ENCODE results near the gene MORC4. TPM values are rescaled to one million over a fixed set of nuclear protein-coding genes. Genes with fewer than 3 reads are reported as not detected.
A peak's percentile ranks its signal among the peaks of the same experiment; 100 is the strongest.

The MORC4 gene
- total RNA-seq, 1 donor from 2014 or later, result 17.9 TPM

DNA sequence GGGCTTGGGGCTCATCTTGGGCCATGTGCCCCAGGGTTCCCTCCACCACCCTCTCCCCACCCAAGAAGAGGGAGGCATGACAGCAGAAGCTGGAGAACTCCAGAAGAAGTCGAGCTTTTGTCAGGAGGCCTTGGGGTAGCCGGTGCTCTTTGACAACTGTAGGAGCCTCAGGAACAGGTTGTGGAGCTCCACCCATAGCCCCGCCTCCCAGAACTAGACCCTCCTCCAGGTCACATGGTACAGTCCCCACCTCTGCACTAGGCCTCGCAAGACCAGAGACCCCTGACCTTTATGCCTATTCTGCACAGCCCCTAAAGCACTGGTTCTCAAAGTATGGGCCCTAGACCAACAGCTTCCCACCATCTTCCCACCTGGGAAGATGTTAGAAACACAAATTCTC lies 8.0 kb upstream of the MORC4 start:
- DNase-seq (ENCODE audit: extremely low spot score in 2 of 2), result no peak
- H3K4me1 ChIP-seq, result no peaks in the 10 kb centered on the region
- no peak overlapping the region for H3K4me3 ChIP-seq
- intact Hi-C loops (cut with DNase I), result no loop called here
- H3K9me3 ChIP-seq, result no peaks in the 10 kb centered on the region
- H3K27me3 ChIP-seq, result no peaks in the 10 kb centered on the region
- no peaks in the 10 kb centered on the region for H3K36me3 ChIP-seq
- TF ChIP-seq, protein P1, sequence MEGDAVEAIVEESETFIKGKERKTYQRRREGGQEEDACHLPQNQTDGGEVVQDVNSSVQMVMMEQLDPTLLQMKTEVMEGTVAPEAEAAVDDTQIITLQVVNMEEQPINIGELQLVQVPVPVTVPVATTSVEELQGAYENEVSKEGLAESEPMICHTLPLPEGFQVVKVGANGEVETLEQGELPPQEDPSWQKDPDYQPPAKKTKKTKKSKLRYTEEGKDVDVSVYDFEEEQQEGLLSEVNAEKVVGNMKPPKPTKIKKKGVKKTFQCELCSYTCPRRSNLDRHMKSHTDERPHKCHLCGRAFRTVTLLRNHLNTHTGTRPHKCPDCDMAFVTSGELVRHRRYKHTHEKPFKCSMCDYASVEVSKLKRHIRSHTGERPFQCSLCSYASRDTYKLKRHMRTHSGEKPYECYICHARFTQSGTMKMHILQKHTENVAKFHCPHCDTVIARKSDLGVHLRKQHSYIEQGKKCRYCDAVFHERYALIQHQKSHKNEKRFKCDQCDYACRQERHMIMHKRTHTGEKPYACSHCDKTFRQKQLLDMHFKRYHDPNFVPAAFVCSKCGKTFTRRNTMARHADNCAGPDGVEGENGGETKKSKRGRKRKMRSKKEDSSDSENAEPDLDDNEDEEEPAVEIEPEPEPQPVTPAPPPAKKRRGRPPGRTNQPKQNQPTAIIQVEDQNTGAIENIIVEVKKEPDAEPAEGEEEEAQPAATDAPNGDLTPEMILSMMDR (IDR thresholded peaks at IDR 0.05), result no peak
- H3K27ac ChIP-seq, result no peak overlapping the region

DNA sequence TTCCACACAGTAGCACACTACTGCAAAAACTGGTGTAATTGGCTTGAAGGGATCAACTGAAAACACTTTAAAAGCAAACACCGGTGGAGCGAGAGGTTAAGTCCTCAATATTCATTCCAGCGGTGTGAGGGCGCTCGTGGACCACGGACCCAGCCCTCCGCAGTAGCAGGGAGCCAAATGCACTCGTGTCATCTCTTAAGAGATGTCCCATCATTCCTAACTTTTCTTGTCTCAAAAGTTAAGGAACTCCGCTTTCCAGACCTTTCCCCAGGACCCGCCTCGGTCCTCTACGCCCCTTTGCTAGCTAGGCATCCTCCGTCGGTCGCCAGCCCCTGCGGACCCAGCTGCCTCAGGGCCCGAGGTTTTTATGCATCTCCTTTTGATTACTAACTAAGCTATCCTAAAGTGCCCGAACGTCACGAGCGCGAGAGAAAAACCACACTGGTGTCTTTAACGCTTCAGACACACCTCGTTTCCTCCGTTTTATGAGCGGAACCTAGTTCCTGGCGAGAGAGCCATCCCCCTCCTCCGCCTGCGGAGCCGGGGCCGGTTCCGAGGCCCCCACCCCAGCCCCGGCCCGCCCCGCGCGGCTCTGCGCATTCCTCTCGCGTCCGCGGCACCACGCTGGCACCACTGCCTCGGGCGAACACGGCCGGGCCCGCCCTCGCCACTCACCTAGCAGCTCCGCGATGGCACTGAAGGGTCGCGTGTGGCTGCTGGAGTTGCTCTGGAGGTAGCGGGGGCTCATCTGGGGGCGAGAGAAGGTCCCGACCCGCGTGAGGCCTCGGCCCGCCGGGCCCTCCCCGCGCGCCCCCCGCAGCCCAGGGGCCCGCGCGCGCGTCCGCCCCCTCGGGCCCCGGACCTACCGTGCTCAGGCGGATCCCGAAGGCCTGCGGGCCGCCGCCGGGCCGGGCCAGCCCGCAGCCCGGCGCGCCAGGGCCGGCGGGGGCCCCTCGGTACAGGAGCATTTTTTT lies 723 bp downstream of the MORC4 start:
- intact Hi-C loops (cut with DNase I), result no loop called here
- DNase-seq (ENCODE audit: extremely low spot score in 2 of 2), result no peak
- TF ChIP-seq POLR2AphosphoS5 (IDR thresholded peaks at IDR 0.05; ENCODE audit: insufficient read depth in 1 of 2, low read depth in 1 of 2), result peak; percentile 9 to 49
- TF ChIP-seq POLR2A (IDR thresholded peaks at IDR 0.05), result no peak
- Histone ChIP-seq H3K27ac (peak overlapping the region; percentile 85), H3K4me1 (no peaks in the 10 kb centered on the region), H3K27me3 (no peaks in the 10 kb centered on the region), H3K4me3 (peak overlapping the region; percentile 57 to 61), H3K36me3 (no peaks in the 10 kb centered on the region), H3K9me3 (no peaks in the 10 kb centered on the region)

GRCh38 chrX:106997611-106998010 lies 2.4 kb downstream of the MORC4 start:
- H3K4me3 ChIP-seq, result no peak overlapping the region
- DNase-seq (ENCODE audit: extremely low spot score in 2 of 2), result no peak
- H3K27me3 ChIP-seq, result no peaks in the 10 kb centered on the region
- intact Hi-C loops (cut with DNase I), result no loop called here
- no peaks in the 10 kb centered on the region for H3K36me3 ChIP-seq
- TF ChIP-seq, protein P1 (IDR thresholded peaks at IDR 0.05), result no peak
- TF ChIP-seq POLR2A (IDR thresholded peaks at IDR 0.05) (no peak), POLR2AphosphoS5 (IDR thresholded peaks at IDR 0.05; ENCODE audit: insufficient read depth in 1 of 2, low read depth in 1 of 2) (no peak)
- H3K9me3 ChIP-seq, result no peaks in the 10 kb centered on the region
- no peaks in the 10 kb centered on the region for H3K4me1 ChIP-seq
- no peak overlapping the region for H3K27ac ChIP-seq

GRCh38 chrX:106995678-106996077 lies 4.3 kb downstream of the MORC4 start:
- Histone ChIP-seq H3K27ac (no peak overlapping the region), H3K27me3 (no peaks in the 10 kb centered on the region), H3K9me3 (no peaks in the 10 kb centered on the region), H3K4me3 (no peak overlapping the region), H3K36me3 (no peaks in the 10 kb centered on the region), H3K4me1 (no peaks in the 10 kb centered on the region)
- no peak for DNase-seq (ENCODE audit: extremely low spot score in 2 of 2)
- TF ChIP-seq POLR2AphosphoS5 (IDR thresholded peaks at IDR 0.05; ENCODE audit: insufficient read depth in 1 of 2, low read depth in 1 of 2) (no peak), POLR2A (IDR thresholded peaks at IDR 0.05) (no peak)
- TF ChIP-seq, protein P1 (IDR thresholded peaks at IDR 0.05), result no peak
- intact Hi-C loops (cut with DNase I), result no loop called here

DNA sequence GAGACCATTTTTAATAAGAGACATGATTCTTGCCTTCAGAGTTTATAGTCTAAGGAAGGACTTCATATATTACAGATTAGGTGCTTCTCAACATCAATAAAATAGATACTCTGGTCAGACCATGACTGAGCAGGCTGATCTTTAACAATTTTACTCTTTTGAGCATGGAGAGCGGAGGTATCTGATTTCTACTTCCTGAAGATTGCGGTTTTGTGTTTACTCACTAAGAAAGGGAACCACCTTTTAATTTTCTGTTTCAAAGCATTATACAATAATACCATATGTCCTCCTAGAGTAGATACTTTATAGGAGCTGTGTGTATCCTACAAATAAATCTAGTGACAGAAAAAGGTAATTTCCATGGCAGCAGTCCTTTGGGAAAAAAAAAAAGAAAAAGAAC lies 12.5 kb downstream of the MORC4 start:
- intact Hi-C loops (cut with DNase I), result no loop called here
- H3K36me3 ChIP-seq, result no peaks in the 10 kb centered on the region
- no peaks in the 10 kb centered on the region for H3K9me3 ChIP-seq
- TF ChIP-seq POLR2A (IDR thresholded peaks at IDR 0.05) (no peak), POLR2AphosphoS5 (IDR thresholded peaks at IDR 0.05; ENCODE audit: insufficient read depth in 1 of 2, low read depth in 1 of 2) (no peak)
- TF ChIP-seq, protein P1 (IDR thresholded peaks at IDR 0.05), result no peak
- H3K27ac ChIP-seq, result no peak overlapping the region
- no peak for DNase-seq (ENCODE audit: extremely low spot score in 2 of 2)
- H3K4me1 ChIP-seq, result no peaks in the 10 kb centered on the region
- no peak overlapping the region for H3K4me3 ChIP-seq
- H3K27me3 ChIP-seq, result no peaks in the 10 kb centered on the region

All from vagina (tissue), 2 donors.